ENCODE results near the gene RARG.

DNA sequence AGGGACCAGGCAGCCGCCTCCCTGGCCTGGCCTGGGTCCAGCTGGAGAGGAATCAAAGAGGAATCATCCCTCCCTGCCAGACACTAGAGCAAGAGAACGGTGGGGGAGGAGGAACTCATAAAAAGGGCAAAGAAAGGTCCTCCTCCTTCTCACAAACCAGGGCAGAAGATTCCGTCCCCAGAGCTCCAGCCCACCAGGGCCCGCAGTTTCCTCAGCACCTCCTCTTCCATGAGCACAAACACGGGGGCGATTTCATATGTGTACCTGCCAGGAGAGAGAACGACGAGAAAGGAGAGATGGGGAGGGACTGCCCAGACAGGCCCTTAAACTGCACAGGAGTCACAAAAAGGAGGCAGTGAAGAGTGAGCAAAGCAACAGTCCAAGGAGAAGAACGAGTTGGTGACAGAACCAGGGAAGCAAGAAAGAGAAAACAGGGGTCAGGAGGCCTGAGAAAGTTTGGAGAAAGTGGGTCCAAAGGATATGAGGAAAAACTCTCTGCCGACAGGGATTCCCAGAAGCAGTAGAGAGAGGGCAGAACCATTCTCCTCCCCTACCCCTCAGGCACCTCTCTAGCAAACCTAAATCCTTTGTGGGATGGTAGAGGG lies 60.2 kb downstream of the RARG start:
- TF ChIP-seq POLR2A (IDR thresholded peaks at IDR 0.05): no peak
- TF ChIP-seq, protein P1, sequence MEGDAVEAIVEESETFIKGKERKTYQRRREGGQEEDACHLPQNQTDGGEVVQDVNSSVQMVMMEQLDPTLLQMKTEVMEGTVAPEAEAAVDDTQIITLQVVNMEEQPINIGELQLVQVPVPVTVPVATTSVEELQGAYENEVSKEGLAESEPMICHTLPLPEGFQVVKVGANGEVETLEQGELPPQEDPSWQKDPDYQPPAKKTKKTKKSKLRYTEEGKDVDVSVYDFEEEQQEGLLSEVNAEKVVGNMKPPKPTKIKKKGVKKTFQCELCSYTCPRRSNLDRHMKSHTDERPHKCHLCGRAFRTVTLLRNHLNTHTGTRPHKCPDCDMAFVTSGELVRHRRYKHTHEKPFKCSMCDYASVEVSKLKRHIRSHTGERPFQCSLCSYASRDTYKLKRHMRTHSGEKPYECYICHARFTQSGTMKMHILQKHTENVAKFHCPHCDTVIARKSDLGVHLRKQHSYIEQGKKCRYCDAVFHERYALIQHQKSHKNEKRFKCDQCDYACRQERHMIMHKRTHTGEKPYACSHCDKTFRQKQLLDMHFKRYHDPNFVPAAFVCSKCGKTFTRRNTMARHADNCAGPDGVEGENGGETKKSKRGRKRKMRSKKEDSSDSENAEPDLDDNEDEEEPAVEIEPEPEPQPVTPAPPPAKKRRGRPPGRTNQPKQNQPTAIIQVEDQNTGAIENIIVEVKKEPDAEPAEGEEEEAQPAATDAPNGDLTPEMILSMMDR (IDR thresholded peaks at IDR 0.05): no peak
- TF ChIP-seq EP300 (IDR thresholded peaks at IDR 0.05): no peak
